ENCODE results near the gene ORMDL3. TPM values are rescaled to one million over a fixed set of nuclear protein-coding genes. Genes with fewer than 3 reads are reported as not detected.
A peak's percentile ranks its signal among the peaks of the same experiment; 100 is the strongest.

The ORMDL3 gene, protein sequence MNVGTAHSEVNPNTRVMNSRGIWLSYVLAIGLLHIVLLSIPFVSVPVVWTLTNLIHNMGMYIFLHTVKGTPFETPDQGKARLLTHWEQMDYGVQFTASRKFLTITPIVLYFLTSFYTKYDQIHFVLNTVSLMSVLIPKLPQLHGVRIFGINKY
- polyA plus RNA-seq, result 90.1 and 97.1 TPM in 2 replicates
- 47.7 and 55.5 TPM in 2 replicates for polyA minus RNA-seq

DNA sequence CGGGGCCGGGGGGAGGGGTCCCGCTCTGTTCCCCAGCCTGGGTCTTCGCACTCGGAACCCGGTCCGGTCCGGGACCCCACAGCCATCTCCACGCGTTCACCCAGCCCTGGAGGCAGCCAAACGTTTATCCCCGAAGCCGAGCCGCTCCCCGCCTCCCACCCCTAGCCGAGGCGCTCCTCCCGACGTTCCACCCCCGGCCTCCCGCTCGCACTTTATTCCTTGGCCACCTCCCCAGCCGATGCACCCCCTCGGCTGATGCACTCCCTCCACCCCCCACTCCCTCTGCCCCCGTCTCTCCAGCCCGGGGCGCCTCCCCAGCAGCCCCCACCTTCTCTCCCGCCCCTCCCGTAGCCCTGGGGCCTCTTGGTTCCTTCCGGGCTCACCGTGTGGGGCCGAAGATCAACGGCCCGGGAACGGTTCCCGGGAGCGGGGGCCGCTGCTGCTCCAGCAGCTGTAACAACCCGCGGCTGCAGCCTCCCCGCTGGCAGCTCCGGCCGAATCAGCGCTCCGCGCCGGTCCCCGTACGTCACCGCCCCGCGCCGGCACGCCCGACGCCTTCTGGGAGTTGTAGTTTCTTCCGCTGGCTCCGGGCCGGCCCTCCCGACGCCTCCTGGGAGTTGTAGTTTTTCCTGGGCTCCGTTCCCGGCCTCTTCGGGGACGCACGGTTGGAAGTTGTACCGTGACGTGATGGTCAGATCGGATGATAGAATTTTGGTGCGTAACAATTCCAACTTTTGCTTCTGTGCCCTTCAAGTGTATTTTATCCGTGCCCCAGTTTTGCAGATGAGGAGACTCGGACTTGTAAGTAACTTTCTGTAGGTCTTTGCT, at the start of gene ORMDL3, which contains the start of gene LRRC3C:
TSS of gene ORMDL3 (minus strand) at position 501 of the 828 bp plus-strand sequence. CDS start 3,398 bp downstream, outside the sequence.
TSS of gene LRRC3C (plus strand) at position 632 of the 828 bp plus-strand sequence. CDS start 13,792 bp downstream, outside the sequence.
- H3K4me3 ChIP-seq (ENCODE audit: low read length), result peak within 1 kb of the TSS; percentile 73
- TF ChIP-seq EZH2 (IDR thresholded peaks at IDR 0.05; ENCODE audit: borderline replicate concordance, insufficient read depth, low read length, poor library complexity, severe bottlenecking), result no peak
- TF ChIP-seq, protein P1, sequence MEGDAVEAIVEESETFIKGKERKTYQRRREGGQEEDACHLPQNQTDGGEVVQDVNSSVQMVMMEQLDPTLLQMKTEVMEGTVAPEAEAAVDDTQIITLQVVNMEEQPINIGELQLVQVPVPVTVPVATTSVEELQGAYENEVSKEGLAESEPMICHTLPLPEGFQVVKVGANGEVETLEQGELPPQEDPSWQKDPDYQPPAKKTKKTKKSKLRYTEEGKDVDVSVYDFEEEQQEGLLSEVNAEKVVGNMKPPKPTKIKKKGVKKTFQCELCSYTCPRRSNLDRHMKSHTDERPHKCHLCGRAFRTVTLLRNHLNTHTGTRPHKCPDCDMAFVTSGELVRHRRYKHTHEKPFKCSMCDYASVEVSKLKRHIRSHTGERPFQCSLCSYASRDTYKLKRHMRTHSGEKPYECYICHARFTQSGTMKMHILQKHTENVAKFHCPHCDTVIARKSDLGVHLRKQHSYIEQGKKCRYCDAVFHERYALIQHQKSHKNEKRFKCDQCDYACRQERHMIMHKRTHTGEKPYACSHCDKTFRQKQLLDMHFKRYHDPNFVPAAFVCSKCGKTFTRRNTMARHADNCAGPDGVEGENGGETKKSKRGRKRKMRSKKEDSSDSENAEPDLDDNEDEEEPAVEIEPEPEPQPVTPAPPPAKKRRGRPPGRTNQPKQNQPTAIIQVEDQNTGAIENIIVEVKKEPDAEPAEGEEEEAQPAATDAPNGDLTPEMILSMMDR (IDR thresholded peaks at IDR 0.05; ENCODE audit: poor library complexity, severe bottlenecking), result peak; percentile 42
- peak; percentile 19 for TF ChIP-seq RAD21 (conservative IDR thresholded peaks at IDR 0.05)
- TF ChIP-seq, protein P2, sequence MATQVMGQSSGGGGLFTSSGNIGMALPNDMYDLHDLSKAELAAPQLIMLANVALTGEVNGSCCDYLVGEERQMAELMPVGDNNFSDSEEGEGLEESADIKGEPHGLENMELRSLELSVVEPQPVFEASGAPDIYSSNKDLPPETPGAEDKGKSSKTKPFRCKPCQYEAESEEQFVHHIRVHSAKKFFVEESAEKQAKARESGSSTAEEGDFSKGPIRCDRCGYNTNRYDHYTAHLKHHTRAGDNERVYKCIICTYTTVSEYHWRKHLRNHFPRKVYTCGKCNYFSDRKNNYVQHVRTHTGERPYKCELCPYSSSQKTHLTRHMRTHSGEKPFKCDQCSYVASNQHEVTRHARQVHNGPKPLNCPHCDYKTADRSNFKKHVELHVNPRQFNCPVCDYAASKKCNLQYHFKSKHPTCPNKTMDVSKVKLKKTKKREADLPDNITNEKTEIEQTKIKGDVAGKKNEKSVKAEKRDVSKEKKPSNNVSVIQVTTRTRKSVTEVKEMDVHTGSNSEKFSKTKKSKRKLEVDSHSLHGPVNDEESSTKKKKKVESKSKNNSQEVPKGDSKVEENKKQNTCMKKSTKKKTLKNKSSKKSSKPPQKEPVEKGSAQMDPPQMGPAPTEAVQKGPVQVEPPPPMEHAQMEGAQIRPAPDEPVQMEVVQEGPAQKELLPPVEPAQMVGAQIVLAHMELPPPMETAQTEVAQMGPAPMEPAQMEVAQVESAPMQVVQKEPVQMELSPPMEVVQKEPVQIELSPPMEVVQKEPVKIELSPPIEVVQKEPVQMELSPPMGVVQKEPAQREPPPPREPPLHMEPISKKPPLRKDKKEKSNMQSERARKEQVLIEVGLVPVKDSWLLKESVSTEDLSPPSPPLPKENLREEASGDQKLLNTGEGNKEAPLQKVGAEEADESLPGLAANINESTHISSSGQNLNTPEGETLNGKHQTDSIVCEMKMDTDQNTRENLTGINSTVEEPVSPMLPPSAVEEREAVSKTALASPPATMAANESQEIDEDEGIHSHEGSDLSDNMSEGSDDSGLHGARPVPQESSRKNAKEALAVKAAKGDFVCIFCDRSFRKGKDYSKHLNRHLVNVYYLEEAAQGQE (IDR thresholded peaks at IDR 0.05; ENCODE audit: borderline replicate concordance), result peak; percentile 43
- TF ChIP-seq MXI1 (conservative IDR thresholded peaks at IDR 0.05; ENCODE audit: poor library complexity, severe bottlenecking), result peak; percentile 46
- peak; percentile 49 for TF ChIP-seq EP300 (conservative IDR thresholded peaks at IDR 0.05; ENCODE audit: poor library complexity, severe bottlenecking)
- peak; percentile 91 for TF ChIP-seq POLR2AphosphoS5 (IDR thresholded peaks at IDR 0.05)
- TF ChIP-seq SMC3 (conservative IDR thresholded peaks at IDR 0.05; ENCODE audit: poor library complexity), result peak; percentile 12
- no peak for TF ChIP-seq TAF1 (IDR thresholded peaks at IDR 0.05; ENCODE audit: low read depth)

DNA sequence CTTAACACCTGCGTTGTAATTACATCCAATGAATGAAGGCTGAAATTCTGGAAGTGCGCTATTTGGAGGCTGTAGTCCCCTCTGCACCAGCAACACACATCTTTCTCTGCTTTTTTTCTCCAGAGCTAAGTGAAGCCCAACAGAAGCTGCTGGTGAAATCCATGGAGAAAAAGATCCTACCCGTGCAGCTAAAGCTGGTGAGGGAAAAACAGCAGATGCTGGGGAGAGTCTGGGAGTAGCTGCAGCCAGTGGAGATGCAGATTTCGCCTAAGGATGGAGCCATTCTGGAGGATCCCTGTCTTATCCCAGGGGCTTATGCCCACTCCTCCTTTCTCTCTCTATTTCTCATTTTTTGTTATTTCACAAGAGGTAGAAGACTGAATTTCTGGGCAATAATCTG, 48.4 kb upstream of the ORMDL3 start:
- Histone ChIP-seq H3K4me2 (ENCODE audit: low read length) (no peak overlapping the region), H2AFZ (ENCODE audit: low read depth, low read length) (no peak overlapping the region), H3K9ac (ENCODE audit: low read length) (no peak overlapping the region)

More for the DNA sequence above, at the start of gene ORMDL3, which contains the start of gene LRRC3C:
- Histone ChIP-seq H2AFZ (ENCODE audit: low read depth, low read length) (peak within 1 kb of the TSS; percentile 48), H3K79me2 (replicated peaks; ENCODE audit: insufficient read depth, low read length) (peaks cover 15% of the 10 kb centered on the region), H3K27ac (ENCODE audit: low read length) (peak within 1 kb of the TSS; percentile 77), H3K27me3 (ENCODE audit: insufficient read depth, low read depth, low read length) (no peaks in the 10 kb centered on the region), H3K4me2 (ENCODE audit: low read length) (peak within 1 kb of the TSS; percentile 70), H3K9ac (ENCODE audit: low read length) (peak within 1 kb of the TSS; percentile 84), H3K36me3 (ENCODE audit: insufficient read depth, low read length) (no peaks in the 10 kb centered on the region), H3F3A (ENCODE audit: insufficient read depth, low read length, poor library complexity, severe bottlenecking) (no peaks in the 10 kb centered on the region), H3K9me2 (ENCODE audit: insufficient read depth, low read length) (no peaks in the 10 kb centered on the region), H3K9me3 (ENCODE audit: low read length) (no peaks in the 10 kb centered on the region), H4K20me1 (ENCODE audit: insufficient read depth) (no peaks in the 10 kb centered on the region)

More for the DNA sequence above, 48.4 kb upstream of the ORMDL3 start:
- Histone ChIP-seq H3K27ac (ENCODE audit: low read length) (no peak overlapping the region), H3F3A (ENCODE audit: insufficient read depth, low read length, poor library complexity, severe bottlenecking) (no peaks in the 10 kb centered on the region), H3K79me2 (replicated peaks; ENCODE audit: insufficient read depth, low read length) (no peaks in the 10 kb centered on the region), H4K20me1 (ENCODE audit: insufficient read depth) (no peaks in the 10 kb centered on the region), H3K9me2 (ENCODE audit: insufficient read depth, low read length) (no peaks in the 10 kb centered on the region), H3K27me3 (ENCODE audit: insufficient read depth, low read depth, low read length) (no peaks in the 10 kb centered on the region), H3K4me3 (ENCODE audit: low read length) (no peak overlapping the region), H3K36me3 (ENCODE audit: insufficient read depth, low read length) (no peaks in the 10 kb centered on the region), H3K9me3 (ENCODE audit: low read length) (no peaks in the 10 kb centered on the region)
- TF ChIP-seq, protein P1 (IDR thresholded peaks at IDR 0.05; ENCODE audit: poor library complexity, severe bottlenecking), result no peak
- TF ChIP-seq SMC3 (conservative IDR thresholded peaks at IDR 0.05; ENCODE audit: poor library complexity), result no peak
- TF ChIP-seq, protein P2 (IDR thresholded peaks at IDR 0.05; ENCODE audit: borderline replicate concordance), result no peak
- no peak for TF ChIP-seq EZH2 (IDR thresholded peaks at IDR 0.05; ENCODE audit: borderline replicate concordance, insufficient read depth, low read length, poor library complexity, severe bottlenecking)
- no peak for TF ChIP-seq POLR2AphosphoS5 (IDR thresholded peaks at IDR 0.05)
- TF ChIP-seq RAD21 (conservative IDR thresholded peaks at IDR 0.05), result no peak
- no peak for TF ChIP-seq EP300 (conservative IDR thresholded peaks at IDR 0.05; ENCODE audit: poor library complexity, severe bottlenecking)
- TF ChIP-seq MXI1 (conservative IDR thresholded peaks at IDR 0.05; ENCODE audit: poor library complexity, severe bottlenecking), result no peak
